Measurements from ENCODE around the gene SLC7A14. TPM values are rescaled to one million over a fixed set of nuclear protein-coding genes. Genes with fewer than 3 reads are reported as not detected.

Gene SLC7A14
- total and polyA plus RNA-seq, 2 of the 13 experiments (the other 11 are each of a cell fraction or from before 2014, with no cell fraction given) = not detected

DNA sequence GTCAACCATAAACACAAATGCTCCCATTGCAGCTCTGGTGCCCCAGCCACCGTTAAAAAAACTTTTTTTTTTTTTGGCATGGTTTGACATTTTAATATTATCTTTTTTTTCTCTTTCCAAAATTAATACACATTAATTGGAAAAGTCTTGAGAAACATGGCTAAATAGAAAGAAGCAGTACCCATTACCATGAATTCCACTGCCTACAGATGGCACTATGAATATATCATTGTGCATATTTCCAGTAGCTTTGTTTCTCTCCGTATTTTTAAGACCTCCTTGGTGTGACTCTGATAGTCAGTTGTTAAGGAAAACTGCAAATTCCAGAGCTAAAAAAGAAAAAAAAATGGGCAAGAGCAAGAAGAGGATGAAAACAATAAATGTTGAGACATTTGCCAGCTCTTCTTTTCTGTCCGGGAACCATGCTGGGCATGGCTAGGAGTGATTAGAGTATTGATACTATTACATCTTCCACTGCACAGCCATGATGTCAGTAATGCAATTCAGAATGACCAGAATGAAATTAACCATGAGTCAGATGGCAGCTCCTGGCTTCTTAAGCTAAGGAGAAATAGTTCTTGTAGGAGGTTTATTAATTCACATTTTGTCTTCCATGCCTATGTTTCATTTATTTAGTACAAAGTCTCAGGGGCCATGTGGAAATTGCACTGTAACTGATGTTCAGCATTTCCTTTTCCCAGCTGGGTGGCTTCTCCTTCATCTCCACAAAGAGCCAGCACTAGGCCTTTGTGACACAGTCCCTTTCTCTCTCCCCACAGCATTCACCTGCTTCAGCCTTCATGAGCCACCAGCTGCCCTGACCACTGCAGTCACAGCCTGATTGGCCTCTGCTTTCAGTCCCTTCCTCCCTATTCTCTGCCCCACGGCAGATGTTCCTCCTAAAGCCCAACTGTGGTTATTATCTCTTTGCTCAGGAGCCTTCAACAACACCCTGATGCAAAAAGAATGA, 31.8 kb downstream of the SLC7A14 start:
- FAIRE-seq (no peak), DNase-seq (ENCODE audit: low spot score) (no peak), ATAC-seq (no peak)
- POLR2A ChIA-PET = no interaction called here
- H2AFZ ChIP-seq (ENCODE audit: low read length) = no peak overlapping the region
- BruUV-seq (replicated peaks) = no TSS peak
- CTCF ChIA-PET (ENCODE audit: low intra/inter-chr PET ratio, low total read pairs) = no interaction called here
- no peaks in the 10 kb centered on the region for H3K36me3 ChIP-seq (replicated peaks in 1 of 2; ENCODE audit: control insufficient read depth in 1 of 2, insufficient read depth in 2 of 2, low read length in 2 of 2)
- H3K9me3 ChIP-seq (ENCODE audit: low read length) = no peaks in the 10 kb centered on the region
- H3K79me2 ChIP-seq (ENCODE audit: insufficient read depth, low read length) = no peaks in the 10 kb centered on the region
- TF ChIP-seq, protein P1, sequence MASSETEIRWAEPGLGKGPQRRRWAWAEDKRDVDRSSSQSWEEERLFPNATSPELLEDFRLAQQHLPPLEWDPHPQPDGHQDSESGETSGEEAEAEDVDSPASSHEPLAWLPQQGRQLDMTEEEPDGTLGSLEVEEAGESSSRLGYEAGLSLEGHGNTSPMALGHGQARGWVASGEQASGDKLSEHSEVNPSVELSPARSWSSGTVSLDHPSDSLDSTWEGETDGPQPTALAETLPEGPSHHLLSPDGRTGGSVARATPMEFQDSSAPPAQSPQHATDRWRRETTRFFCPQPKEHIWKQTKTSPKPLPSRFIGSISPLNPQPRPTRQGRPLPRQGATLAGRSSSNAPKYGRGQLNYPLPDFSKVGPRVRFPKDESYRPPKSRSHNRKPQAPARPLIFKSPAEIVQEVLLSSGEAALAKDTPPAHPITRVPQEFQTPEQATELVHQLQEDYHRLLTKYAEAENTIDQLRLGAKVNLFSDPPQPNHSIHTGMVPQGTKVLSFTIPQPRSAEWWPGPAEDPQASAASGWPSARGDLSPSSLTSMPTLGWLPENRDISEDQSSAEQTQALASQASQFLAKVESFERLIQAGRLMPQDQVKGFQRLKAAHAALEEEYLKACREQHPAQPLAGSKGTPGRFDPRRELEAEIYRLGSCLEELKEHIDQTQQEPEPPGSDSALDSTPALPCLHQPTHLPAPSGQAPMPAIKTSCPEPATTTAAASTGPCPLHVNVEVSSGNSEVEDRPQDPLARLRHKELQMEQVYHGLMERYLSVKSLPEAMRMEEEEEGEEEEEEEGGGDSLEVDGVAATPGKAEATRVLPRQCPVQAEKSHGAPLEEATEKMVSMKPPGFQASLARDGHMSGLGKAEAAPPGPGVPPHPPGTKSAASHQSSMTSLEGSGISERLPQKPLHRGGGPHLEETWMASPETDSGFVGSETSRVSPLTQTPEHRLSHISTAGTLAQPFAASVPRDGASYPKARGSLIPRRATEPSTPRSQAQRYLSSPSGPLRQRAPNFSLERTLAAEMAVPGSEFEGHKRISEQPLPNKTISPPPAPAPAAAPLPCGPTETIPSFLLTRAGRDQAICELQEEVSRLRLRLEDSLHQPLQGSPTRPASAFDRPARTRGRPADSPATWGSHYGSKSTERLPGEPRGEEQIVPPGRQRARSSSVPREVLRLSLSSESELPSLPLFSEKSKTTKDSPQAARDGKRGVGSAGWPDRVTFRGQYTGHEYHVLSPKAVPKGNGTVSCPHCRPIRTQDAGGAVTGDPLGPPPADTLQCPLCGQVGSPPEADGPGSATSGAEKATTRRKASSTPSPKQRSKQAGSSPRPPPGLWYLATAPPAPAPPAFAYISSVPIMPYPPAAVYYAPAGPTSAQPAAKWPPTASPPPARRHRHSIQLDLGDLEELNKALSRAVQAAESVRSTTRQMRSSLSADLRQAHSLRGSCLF (CRISPR knock-in tag; IDR thresholded peaks at IDR 0.05; ENCODE audit: borderline replicate concordance) = no peak
- no peak for TF ChIP-seq ZNF10 (CRISPR knock-in tag; IDR thresholded peaks at IDR 0.05; ENCODE audit: borderline replicate concordance, low read depth)
- no peak for TF ChIP-seq HNRNPLL (IDR thresholded peaks at IDR 0.05; ENCODE audit: low read depth, low read length, poor library complexity, severe bottlenecking)
- TF ChIP-seq, protein P2, sequence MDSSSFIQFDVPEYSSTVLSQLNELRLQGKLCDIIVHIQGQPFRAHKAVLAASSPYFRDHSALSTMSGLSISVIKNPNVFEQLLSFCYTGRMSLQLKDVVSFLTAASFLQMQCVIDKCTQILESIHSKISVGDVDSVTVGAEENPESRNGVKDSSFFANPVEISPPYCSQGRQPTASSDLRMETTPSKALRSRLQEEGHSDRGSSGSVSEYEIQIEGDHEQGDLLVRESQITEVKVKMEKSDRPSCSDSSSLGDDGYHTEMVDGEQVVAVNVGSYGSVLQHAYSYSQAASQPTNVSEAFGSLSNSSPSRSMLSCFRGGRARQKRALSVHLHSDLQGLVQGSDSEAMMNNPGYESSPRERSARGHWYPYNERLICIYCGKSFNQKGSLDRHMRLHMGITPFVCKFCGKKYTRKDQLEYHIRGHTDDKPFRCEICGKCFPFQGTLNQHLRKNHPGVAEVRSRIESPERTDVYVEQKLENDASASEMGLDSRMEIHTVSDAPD (CRISPR knock-in tag; IDR thresholded peaks at IDR 0.05) = no peak
- no peak for TF ChIP-seq MAZ (IDR thresholded peaks at IDR 0.05; ENCODE audit: borderline replicate concordance, low read depth, low read length)
- TF ChIP-seq MAZ (CRISPR knock-in tag; IDR thresholded peaks at IDR 0.05; ENCODE audit: low read depth) = no peak
- TF ChIP-seq ZNF878 (CRISPR knock-in tag; IDR thresholded peaks at IDR 0.05) = no peak
- TF ChIP-seq SIN3A (IDR thresholded peaks at IDR 0.05; ENCODE audit: borderline replicate concordance, low read depth, low read length) = no peak
- no peak for TF ChIP-seq ZNF891 (CRISPR knock-in tag; IDR thresholded peaks at IDR 0.05)
- TF ChIP-seq AFF4 (CRISPR knock-in tag; IDR thresholded peaks at IDR 0.05) = no peak
- H4K20me1 ChIP-seq (ENCODE audit: insufficient read depth, low read length) = no peaks in the 10 kb centered on the region
- H3K4me2 ChIP-seq (ENCODE audit: low read depth, low read length) = no peak overlapping the region
- no peak overlapping the region for H3K27ac ChIP-seq (ENCODE audit: extremely low read length, insufficient read depth, low read length)
- no peak overlapping the region for H3K4me3 ChIP-seq (replicated peaks in 1 of 3; ENCODE audit: insufficient read depth in 1 of 3, low read depth in 2 of 3, low read length in 3 of 3)
- H3K4me1 ChIP-seq (ENCODE audit: insufficient read depth, low read length) = no peaks in the 10 kb centered on the region
- in situ Hi-C loops (cut with HindIII; ENCODE audit: extremely low pct_ligation_motif_present, low pct_unique_long_range_greater_than_20kb) = no loop called here
- 33% methylated on average over 4 of the region's 4 CpGs for WGBS (ENCODE audit: low lambda C conversion rate)
- H3K27me3 ChIP-seq (ENCODE audit: control insufficient read depth in 1 of 2, insufficient read depth in 2 of 2, low read length in 2 of 2) = no peaks in the 10 kb centered on the region
- no peak overlapping the region for H3K9ac ChIP-seq (ENCODE audit: insufficient read depth, low read depth, low read length)
- intact Hi-C loops (cut with micrococcal nuclease; ENCODE audit: unreplicated experiment) = no loop called here
